Ecto neural progenitor cell (in vitro differentiated cells): Measurements from ENCODE around the gene PXMP2.

Source experiments
- DNase-seq: peaks from one replicate; pipeline ENCODE4 v3.0.0-alpha.2; 2018; ENCODE audit warnings: low spot score

Gene PXMP2

DNA sequence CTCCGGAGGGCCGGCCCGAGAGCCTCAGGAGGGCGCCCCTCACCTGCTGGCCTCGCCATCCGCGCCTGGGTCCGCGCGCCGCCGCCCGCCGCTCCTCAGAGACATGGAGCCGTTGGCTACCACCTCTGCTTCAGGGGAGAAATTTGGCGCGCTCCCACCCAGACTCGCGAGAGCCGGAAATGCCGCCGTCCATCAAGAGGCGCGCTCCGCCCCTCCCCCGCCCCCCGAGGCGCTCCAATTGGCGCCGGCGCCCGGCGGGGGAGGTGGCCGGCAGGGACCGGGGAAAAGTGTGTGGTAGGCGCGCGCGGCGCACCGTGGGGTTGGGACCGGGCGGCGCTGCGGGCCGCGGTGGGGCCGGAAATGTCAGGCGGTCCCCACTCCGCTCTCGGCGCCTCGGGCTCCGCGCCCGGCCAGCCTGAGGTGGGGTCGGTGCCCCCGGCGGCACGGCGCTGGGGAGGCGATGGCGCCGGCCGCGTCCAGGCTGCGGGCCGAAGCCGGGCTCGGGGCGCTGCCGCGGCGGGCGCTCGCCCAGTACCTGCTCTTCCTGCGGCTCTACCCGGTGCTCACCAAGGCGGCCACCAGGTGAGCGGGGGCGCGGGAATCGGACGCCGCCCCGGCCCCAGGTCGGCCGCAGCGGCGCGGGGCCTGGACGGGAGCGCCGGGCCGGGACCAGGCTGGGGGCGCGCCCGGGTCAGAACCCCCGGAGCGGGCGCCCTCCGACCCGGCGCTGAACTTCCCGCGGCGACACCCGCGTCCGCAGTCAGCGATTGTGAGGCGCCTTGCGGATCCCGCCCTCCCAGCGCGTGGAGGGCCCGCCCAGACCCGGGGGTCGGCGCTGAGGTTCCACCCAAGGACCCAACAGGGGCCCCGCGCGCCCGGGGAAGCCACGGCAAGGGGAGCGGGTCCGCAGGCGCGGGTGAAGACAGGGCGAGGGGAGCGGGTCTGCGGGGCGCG, at the start of gene PXMP2, which contains the start of gene POLE:
Gene PXMP2 (plus strand): TSS at position 377 of the 954 bp plus-strand sequence. CDS start 84 bp downstream, at position 461.
Gene POLE (minus strand): TSS at position 132 of the 954 bp plus-strand sequence. CDS start 27 bp downstream, at position 105.
- peak; percentile 99 for DNase-seq

DNA sequence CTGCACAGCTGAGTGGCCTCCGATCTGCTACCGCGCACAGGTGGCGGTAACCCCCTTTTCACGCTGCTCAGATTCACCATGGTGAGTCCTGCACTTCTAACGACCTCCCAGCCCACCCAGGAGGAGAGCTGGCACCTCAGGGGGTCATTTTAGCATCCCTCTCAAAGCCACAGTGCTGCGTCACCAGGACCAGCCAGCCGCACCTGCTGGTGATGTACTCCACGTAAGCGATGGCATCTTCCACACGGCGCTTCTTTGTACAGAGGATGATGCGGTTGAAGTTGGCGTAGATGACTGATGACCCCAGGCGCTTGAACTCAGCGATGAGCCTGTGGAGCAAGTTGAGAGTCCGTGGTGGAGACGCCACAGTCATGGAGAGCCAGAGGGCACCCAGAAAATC, 49.6 kb upstream of the PXMP2 start:
- DNase-seq = no peak

GRCh38 chr12:132638541-132639408, 48.6 kb upstream of the PXMP2 start:
- no peak for DNase-seq

GRCh38 chr12:132639956-132640520, 47.3 kb upstream of the PXMP2 start:
- DNase-seq = no peak

GRCh38 chr12:132640936-132641335, 46.5 kb upstream of the PXMP2 start:
- DNase-seq = no peak

DNA sequence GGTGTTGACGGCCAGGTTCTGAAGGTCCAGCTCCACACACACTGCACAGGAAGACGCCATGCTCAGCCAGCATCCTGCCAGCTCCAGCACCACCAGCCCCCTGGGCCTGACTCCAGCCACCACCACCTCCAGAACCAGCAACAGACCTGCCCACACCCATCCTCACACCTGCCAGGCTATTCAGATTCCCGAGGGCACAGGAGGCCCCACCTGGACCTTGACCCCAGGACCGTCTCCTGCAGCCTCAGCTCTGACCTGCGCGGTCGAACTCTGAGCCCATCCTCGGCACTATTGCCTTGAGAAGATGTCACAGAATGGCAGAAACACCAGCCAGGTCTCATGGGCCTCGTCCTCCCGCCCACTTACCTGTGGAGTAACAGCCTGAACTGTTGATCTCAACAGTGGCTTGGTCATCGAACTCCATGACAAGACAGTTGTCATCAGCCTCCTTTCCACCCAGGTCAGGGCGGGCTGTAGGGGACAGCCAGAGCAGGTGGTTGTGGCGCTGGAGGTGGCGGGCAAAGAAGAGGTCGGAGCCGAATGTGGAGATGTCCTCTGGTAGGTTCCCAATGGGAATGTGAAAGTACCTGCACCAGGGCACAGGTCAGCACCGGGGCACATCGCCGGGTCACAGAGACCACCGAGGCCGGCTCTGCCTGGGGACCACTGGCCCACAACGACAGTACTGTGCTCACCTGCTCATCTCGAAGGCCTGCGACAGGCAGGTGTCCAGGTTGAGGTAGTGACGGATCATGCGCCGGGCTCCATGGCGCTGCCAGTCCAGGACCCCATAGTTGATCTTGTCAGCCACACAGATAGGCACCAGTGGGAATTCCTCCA, 45.4 kb upstream of the PXMP2 start:
- no peak for DNase-seq

DNA sequence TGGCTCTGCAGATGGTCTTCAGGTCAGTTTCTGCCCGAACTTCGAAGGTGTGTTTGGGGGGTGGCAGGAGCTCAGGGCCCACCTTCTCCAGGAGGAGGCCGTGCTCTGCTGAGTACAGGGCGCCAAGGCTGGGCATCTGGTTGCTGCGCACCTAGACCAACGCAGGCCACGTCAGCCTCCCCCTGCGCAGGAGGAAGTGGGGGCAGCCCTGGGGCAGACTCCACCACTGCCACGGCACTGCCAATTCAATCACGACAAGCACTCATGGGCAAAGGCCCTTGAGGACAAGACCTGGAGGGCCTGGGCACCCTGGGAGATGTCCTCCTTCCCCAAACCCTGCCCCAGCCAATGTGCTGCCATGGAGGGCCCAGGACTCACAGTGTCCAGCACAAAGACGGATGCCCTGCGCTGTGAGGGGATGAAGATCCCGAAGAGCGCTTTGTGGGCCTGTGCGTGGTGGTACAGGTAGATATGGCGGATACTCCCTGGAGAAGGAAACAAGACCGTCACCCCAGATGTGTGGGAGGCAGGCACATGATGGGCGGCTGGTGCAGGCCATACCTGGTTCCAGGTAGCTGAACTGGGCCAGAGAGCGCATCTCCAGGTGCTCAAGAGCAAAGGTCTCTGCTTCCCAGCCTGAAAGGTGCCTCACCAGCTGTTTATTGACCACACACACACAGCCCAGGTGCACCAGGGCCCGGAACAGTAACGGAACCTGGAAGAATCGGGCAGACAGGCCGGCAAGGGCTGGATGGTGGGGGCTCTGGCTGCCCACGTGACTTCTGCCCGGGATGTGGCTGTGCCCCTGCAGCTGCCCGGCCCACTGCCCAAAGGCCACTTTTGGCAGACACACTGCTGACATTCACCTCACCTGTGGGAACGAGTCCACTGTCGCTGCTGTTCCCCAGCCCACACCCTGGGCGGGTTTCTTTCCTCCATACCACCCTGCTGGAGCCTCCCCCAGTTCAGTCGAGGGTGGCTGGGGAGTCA, 44.2 kb upstream of the PXMP2 start:
- no peak for DNase-seq

GRCh38 chr12:132646850-132647249, 40.5 kb upstream of the PXMP2 start:
- no peak for DNase-seq

GRCh38 chr12:132647858-132648257, 39.5 kb upstream of the PXMP2 start:
- no peak for DNase-seq

- no peak for DNase-seq
These were observed 38.7 kb upstream of the PXMP2 start for GRCh38 chr12:132648616-132649225.

DNA sequence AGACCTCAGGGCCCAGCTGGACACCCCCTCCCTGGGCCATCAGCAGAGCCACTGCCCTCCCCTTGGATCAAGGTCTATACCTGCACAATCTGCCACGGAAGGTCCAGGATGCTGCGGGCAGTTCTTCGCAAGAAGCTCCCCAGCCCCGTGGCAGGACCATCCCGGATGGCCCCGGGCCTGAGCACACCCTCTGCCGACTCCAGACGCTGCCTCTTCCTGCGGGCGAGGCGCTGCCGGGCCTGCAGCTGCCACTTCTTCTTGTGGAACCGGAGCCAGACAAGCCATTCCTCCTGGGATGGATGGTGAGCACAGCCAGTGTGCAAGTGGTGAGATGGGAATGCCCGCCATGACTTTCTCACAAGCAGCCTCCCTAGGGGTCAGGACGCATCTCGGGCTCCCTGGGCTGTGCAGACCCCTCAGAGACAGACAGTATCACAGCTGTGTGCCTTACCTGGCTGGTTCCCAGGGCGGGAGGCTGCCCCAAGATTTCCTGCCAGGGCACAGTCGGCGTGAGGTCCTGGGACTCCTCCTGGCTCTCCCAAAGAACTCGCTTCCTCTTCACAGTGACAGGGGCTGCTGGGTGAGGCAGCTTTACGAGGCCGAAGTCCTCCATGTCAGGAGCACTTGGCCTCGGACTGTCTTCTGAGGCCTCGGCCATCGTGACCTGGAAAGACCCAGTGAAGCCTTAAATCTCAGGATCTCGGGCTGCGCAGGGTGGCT, 38.0 kb upstream of the PXMP2 start:
- DNase-seq = no peak

DNA sequence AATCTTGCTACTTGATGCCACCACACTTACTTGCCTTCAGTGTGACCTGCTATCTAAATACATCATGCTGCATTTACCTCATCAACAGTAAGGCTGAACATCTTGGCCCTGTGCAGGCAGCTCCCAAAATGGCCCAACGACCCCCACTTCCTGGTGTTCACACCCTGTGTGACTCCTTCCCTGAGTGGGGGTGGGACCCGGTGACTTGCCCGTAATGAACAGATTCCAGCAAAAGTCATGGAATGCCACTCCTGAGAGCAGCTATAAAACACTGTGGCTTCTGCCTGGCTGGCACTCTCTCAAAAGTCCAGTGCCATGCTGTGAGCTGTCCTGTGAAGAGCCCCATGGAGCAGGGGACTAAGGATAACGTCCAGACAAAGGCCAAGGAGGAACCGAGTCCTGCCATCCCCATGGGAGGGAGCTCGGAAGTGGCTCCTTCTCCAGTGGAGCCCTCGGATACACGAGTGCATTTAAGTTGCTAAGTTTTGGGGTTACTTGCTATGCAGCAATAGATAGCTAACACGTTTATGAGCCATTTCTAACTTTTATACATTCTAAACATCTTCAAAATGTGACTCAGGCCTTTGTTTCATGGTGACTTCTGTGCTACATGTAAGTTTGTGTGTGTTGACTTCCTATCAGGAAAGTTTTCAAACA, 35.8 kb upstream of the PXMP2 start:
- no peak for DNase-seq

GRCh38 chr12:132653567-132654290, 33.7 kb upstream of the PXMP2 start:
- no peak for DNase-seq

GRCh38 chr12:132657004-132657727, 30.2 kb upstream of the PXMP2 start:
- no peak for DNase-seq

DNA sequence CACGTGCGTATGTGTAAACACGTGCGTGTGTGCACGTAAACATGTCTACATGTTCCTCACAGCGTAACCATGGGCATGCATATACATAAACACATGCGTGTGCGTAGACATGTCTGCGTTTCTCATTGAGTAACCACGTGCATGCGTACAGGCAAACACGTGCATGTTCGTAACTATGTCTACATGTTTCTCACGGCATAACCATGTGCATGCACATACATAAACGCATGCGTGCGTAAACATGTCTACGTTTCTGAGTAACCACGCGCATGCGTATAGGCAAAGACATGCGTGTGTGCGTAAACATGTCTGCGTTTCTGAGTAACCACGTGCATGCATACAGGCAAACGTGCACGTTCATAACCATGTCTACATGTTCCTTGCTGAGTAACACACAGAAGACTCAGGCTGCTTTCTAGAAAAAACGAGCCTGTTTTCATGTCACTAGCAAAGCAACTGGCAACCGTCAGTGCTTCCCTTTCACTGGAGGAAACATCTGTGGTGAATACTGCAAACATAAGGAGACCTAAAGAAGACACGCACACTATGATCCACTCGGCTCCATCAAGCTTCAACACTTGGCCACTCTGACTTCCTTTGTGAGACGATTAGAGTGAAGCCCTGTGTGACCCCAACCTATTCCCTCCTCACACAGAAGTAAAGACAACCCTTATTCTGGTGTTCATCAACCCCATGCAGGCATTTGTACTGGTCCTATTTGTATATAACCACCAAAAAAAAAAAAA, 29.1 kb upstream of the PXMP2 start:
- DNase-seq = no peak

GRCh38 chr12:132659146-132659545, 28.2 kb upstream of the PXMP2 start:
- no peak for DNase-seq
